GM12801 (cell line): ENCODE data around the gene ELFN2.

ENCODE experiments used
- TF ChIP-seq, protein P1 (sequence below): IDR thresholded peaks from one replicate; pipeline ENCODE4 v1.5.1; 2011; ENCODE audit warnings: control low read depth; ENCODE audit not compliant: insufficient read length; ENCODE audit errors: extremely low read depth

The ELFN2 gene, protein sequence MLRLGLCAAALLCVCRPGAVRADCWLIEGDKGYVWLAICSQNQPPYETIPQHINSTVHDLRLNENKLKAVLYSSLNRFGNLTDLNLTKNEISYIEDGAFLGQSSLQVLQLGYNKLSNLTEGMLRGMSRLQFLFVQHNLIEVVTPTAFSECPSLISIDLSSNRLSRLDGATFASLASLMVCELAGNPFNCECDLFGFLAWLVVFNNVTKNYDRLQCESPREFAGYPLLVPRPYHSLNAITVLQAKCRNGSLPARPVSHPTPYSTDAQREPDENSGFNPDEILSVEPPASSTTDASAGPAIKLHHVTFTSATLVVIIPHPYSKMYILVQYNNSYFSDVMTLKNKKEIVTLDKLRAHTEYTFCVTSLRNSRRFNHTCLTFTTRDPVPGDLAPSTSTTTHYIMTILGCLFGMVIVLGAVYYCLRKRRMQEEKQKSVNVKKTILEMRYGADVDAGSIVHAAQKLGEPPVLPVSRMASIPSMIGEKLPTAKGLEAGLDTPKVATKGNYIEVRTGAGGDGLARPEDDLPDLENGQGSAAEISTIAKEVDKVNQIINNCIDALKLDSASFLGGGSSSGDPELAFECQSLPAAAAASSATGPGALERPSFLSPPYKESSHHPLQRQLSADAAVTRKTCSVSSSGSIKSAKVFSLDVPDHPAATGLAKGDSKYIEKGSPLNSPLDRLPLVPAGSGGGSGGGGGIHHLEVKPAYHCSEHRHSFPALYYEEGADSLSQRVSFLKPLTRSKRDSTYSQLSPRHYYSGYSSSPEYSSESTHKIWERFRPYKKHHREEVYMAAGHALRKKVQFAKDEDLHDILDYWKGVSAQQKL

DNA sequence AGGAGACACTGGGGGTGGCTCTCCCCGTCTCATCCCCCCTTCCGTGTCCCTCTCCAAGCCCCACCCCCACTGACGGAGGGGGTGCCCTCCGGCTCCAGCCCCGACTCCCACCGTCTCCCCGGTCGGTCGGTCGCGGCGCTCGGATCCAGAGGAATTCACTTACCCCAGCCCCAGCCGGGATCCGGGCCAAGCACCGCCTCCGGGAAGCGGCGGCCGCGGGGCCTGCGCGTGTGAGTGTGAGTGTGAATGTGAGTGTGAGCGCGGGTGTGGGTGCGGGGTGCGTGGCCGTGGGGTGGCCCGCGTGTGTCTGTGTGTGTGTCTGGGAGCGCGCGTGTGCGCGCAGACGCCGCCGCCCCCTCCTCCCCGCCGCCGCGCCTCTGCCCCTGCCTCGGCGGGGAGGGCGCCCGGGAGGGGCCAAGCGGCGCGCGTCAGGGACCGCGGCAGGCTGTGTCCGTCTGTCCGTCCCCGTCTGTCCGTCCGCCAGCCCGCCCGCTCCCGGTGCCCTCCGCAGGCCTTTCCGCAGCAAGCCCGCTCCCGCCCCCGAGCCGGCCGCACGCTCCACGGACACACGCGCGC, at the start of gene ELFN2:
Gene ELFN2 (minus strand): TSS at position 345 of the 576 bp plus-strand sequence. CDS start 51,945 bp downstream, outside the sequence.
- TF ChIP-seq, protein P1, sequence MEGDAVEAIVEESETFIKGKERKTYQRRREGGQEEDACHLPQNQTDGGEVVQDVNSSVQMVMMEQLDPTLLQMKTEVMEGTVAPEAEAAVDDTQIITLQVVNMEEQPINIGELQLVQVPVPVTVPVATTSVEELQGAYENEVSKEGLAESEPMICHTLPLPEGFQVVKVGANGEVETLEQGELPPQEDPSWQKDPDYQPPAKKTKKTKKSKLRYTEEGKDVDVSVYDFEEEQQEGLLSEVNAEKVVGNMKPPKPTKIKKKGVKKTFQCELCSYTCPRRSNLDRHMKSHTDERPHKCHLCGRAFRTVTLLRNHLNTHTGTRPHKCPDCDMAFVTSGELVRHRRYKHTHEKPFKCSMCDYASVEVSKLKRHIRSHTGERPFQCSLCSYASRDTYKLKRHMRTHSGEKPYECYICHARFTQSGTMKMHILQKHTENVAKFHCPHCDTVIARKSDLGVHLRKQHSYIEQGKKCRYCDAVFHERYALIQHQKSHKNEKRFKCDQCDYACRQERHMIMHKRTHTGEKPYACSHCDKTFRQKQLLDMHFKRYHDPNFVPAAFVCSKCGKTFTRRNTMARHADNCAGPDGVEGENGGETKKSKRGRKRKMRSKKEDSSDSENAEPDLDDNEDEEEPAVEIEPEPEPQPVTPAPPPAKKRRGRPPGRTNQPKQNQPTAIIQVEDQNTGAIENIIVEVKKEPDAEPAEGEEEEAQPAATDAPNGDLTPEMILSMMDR: no peak

DNA sequence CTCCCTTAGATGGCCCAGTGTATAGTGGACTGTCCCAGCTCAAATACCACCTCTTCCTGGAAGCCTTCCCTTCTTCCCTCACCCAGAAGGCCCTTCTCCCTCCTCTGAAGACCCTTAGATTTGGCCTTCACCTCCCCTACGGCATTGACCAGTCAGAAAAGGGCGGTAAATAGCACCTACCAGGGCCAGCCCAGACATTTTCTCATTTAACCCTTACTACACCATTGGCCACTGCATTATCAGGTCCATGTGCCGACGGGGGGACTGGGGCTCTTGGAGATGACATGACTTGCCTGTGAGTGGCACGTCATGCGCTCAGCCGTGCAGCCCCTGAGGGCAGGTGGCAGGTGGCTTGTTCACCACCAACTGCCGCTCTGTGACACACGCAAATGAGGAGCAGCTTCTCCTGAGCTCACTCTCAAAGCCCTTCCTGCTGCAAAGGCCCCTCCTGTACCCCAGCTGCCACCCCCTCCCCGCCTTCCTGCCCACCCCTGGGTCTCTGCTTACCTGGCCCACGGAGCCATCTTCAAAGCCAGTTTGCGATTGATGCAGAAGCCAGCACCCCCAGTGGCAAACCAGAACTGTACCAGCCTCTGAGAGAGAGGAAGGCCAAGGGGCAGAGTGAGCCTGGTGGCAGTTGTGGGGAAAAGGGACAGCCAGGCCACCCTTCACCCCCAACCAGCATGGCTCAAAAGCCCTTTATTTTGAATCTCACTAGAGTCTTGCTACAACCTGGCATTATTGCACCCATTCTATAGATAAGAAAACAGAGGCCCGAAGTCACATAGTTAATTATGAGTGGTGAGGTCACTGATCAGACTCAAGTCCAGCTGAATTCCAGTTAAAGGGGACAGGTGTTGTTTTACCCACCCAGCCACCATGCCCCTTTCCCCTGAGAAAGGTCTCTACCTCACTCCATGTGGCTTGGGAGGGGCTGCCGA, 49.4 kb upstream of the ELFN2 start:
- TF ChIP-seq, protein P1: no peak

DNA sequence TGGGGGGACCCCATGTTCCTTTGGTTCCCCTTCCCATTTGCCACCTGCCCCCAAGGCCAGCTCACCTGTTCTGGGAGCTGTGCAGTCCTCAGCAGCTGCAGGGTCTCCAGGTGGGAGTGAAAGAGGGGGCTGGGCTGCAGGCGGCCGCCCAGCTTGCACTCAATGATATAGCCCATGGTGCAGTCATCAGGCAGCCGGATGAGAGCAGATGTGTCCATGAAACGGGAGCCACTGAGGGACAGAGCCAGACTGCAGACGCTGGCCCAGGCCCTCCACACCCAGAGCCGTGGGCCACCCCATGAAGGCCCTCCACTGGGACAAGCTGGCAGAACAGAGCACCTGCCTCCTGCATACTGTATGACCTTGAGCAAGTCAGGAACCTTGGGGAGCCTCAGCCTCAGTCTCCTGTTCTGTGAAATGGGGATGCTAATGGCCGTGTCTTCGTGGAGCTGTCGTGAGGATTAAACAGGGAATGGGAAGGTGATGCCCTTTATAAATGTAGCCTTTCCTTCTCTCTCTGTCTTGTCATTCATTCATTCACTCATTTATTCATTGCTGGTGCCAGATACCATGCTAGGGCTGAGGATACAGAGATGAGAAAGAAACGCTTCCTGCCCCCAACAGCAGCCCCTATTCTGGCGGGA, 47.3 kb upstream of the ELFN2 start:
- TF ChIP-seq, protein P1: no peak

DNA sequence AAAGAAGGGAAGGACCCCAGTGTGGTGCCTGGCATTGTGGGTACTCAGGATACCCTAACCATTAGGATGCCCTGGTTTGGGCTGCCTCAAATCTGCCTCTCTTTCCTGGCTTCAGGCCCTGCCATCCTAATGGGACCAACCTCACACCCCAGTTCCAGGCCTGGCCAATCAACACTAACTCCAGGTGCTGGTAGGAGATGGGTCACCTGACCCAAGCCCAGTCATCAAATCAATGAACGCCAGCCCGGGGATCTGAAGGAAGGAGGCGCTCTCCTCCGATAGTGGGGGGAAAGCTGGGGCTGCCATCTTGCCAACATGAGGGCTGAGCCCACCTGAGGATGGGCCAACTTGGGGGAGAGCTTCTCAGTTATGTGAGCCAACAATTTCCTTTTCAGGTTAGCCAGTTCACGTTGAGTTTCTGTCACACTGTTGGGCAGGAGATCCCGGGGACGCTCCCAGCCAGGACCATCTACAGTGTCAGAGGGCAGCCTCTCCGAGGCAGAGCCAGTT, 46.2 kb upstream of the ELFN2 start:
- TF ChIP-seq, protein P1: no peak

DNA sequence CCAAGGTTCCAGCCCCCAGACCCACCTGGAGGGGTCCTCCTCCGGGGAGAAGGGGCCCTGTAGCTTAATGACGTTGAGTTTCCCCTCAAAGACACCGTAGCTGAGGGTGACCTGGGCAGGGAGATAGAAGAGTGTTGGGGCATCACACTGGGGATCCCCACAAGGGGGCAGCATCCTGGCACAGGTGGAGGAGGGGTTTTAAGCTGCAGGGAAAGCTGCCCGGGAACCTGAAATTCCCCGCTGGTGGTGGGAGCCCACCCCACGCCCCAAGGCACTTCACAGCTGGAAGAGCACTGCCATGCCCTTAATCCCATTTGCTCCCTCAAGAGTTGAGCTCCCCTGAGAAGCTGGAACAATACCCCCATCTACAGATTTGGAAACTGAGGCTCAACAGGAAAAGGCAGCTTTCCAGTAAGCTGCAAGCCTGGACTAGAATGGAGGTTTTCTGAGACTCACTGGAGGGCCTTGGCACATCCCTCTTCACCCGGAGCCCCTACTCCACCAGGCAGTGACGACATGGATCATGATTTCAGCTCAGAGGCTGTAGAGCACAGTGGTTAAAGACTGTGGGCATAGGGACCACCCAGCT, 45.2 kb upstream of the ELFN2 start:
- TF ChIP-seq, protein P1: no peak

DNA sequence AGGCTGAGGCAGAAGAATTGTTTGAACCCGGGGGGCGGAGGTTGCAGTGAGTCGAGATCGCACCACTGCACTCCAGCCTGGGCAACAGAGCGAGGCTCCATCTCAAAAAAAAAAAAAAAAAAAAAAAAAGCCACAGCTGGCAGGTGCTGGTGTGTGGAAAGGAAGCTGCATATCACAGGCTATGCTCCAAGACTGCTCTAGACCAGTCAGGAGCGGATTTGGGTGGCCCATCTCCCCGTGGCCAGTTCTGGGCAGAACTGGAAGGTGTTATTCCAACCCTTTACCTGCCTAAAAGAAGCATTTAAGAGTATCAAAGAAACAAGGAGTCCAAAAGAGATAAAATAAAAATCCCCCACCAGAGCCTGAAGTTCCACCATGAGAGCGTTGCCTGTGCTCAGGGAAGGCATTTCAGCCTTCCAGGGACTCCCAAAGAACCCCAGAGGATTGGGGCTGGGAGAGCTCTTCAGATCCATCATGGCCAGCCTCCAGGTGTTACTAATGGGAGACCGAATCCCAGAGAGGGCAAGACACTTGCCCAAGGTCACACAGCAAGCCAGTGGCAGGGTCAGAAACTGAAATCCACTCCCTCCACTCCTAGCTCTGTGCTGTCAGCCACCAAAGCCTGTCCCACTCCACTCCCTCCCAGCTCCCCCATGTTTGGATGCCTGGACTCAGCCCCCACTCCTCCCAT, 44.6 kb upstream of the ELFN2 start:
- TF ChIP-seq, protein P1: no peak
